HepG2 (cell line): Measurements from ENCODE around the gene NGDN.

ENCODE experiments used
- MBNL3 ChIP-seq: fragments of 250-450 bp; sonication (Bioruptor Pico); conservative IDR thresholded peaks from 2 replicates; pipeline ENCODE4 v1.8.0; 2022; ENCODE audit warnings: mild to moderate bottlenecking, inconsistent platforms
- ZNF687 ChIP-seq: sonication (generic); formaldehyde crosslinking; IDR thresholded peaks from 2 replicates; pipeline ENCODE4 v1.5.1; 2020; ENCODE audit warnings: mild to moderate bottlenecking, missing genetic modification reagents, moderate library complexity

- TF ChIP-seq MBNL3 (CRISPR knock-in tag) (no peak), ZNF687 (no peak)
These were observed 4.8 kb upstream of the NGDN start for GRCh38 chr14:23464700-23465099.
